HUDEP-2 (cell line): ENCODE results near the gene GSE1.

Experiments used
- DNase-seq, 76 experiments: peaks; one replicate each; lab custom pipeline; 2025; ENCODE audit not compliant: unreplicated experiment in 76 of 76; lab: John Stamatoyannopoulos, UW

Gene GSE1

DNA sequence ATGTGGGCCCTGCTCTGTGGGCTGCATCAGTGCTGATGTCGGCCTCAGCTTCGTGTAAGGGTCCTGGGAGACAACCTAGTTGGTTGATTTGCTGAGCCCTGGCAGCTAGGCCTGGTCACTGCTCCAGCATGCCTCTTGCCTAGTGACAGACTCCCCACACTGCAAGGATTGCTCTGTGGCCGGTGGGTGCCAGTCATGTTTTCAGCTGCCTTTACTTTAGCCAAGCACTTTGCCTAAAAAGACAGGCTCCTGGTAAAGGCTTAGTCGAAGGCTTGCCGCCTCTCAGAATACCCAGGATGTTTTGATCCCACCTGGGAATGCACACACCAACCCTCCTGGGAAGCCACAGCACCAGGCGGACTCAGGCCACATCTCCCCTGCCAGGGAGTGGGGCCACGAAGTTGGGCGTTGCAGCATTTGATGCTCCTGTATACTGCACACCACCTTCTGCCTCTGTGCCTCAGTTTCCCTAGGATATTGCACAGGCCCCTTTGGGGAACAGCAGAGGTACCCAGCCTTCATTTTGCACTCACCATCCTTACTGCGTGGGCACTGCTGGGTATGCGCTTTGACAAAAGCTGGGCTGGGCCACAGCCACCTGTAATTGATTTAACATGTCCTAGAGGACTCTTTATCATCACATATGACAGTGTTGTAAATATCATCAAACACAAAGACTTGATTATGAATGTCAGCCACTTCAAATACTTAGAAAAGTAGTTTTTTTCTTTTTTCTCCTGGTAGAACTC is 55.7 kb downstream of the GSE1 start:
- DNase-seq = no peak

DNA sequence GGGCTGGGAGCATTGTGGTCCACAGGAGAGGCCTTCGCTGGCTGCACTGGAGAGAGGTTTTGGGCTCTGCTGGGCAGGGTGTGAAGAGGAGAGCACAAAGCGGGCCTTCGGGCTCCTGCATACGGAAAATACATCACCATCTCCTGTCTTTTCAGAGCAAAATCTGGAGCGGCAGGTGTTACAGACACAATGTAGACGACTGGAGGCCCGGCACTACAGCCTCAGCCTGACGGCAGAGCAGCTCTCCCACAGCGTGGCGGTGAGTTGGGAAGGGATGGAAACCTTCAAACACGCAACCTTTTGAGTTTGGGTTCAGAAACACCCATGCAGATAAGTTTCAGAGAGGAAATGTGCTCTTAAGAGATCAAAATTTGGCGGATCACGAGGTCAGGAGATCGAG is 57.7 kb downstream of the GSE1 start:
- no peak for DNase-seq

DNA sequence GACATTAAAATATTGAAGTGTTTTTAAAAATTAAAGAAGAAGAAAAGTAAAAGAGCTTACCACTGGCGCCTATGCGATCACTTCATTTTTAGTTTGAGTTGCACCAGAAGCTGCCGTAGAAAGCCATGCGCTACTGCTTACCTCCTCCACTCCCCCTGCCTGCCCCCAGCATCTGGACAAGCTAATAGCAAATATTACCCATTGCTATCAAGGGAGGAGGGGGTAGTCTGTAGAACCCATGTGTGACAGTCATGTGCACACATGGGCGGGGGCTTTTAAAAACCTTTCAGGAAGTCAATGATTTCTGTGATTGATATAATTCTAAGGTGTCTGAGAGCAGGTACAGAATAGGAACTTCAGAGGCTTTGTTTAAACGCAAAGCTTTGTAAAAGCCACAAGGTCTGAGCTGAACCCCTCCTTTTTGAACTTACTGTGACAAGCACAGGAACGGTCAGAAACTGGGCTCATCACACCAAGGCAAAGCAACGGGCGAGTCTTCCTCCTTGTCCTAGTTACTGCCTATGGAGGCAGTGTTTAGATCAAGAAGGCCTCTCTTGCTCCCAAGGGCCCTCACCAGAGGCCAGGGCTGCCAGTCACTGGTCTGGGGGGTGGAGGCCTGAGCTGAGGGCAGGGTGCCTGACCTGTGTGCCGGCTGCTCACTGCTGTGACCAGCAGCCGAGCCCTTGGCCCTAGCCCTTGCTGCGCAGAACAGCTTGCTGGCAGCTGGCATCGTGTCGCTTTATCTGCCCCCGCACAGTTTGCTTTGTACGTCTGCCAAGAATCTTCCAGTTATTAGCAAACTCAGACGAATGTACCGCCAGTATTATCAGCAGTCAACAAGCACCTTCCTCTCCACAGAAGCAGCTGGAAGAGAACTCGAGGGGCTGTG is 60.7 kb downstream of the GSE1 start:
- peak in 75 of 76 experiments; percentile 51 to 95 (median 86) for DNase-seq

DNA sequence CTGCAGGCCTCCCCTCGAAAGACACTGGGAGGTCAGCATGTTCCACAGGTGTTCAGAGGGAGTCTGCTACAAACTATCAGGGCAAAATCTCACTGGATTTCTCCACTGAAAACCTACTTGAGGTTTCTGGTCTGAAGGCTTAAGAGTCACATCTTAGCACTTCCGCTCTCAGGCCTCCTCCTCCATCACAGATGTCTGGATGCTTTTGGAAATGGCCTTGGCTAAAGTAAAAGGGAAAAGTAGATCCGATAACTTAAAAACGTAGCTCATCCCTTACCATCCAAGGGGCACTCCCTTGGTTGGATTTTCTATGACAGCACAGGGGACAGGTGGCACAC is 61.3 kb downstream of the GSE1 start:
- peak in 2 of 76 experiments; percentile 45 to 55 for DNase-seq

DNA sequence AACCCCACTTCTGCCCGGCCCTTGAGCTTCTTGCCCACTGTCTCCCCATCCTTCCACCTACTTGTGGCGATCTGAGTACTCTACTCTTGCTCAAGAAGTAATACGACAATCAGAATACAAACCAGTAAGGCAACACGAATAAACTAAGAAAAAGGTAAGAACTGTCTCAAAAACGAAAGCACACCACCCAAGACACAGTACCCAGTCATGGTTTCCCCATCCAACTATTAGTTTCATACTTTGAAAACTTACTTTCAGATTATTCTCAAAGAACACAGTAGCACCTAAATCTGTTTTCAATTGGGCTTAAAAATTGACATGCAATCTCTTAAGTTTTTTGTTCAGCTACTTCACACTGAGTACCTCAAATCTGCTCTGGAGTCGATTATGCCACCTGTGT is 61.7 kb downstream of the GSE1 start:
- no peak for DNase-seq

DNA sequence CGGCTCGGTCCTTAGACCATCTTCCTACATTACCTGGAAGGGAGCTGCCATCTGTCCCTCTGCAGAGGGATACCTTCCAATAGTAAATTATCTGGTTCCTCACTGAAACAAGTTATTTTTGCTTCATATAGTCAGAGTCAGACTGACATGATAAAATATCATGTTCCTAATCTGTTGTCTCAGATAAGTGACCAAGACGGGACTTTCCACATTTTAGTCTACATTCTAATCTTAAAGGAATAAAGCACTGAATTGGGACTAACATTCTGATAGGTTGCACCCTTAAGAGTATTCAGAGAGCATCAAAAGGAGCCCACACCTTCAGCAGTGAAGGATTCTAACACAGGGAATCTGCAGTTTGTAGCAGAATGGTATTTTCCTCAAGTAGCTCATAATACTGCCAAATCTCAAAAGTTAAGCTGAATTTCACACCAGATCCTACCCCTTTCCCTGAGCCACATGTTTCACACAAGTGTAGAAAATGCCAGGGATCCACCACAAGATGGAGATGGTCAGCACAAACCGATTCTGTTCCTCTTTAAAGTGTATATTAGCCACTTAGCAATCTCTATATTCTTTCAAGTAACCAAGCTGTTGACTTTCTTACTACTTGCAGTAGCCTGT is 62.2 kb downstream of the GSE1 start:
- peak in 18 of 76 experiments; percentile 6 to 42 (median 18) for DNase-seq

DNA sequence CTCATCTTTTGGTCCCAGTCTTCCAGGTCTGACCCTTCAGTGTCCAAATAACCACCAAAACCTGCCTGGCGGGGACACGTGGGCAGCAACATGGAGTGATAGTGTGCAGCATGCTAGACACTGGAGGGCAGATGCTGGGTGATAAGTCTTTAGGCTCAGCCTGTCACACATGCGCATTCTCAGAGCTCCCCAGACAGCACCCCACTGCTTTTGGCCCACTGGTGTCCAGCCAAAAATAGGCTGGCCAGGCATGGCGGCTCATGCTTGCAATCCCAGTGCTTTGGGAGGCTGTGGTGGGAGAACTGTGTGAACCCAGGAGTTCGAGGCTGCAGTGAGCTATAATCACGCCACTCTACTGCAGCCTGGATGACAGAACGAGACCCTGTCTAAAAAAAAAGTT is 63.3 kb downstream of the GSE1 start:
- DNase-seq = peak in 56 of 76 experiments; percentile 4 to 68 (median 30)

DNA sequence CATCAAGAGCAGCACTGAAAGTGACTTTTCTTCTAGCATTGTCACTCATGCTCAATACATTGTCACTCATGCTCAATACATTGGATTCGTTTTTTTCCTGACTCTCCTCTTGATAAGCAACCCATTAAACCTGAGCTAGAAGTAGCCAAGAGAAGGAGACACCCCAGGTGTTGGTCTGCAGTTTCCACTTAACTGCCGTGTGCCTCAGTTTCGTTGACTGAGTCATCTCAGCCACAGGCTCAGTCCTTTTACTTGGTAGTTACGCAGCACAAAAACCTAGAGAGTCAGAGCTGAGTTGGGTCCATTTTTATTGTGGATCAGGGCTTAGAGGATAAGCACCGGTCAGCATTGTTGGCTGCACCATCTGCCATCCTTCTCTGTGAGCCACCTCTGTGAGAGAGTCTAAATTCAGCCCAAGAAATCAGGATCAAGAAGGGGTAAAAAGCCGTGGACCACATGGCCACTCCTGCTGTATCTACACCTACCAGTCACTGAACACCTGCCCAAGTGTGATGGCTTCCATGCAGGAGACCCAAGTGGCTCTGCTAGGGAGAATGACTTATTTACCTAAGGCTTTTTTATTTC is 64.4 kb downstream of the GSE1 start:
- DNase-seq = no peak

DNA sequence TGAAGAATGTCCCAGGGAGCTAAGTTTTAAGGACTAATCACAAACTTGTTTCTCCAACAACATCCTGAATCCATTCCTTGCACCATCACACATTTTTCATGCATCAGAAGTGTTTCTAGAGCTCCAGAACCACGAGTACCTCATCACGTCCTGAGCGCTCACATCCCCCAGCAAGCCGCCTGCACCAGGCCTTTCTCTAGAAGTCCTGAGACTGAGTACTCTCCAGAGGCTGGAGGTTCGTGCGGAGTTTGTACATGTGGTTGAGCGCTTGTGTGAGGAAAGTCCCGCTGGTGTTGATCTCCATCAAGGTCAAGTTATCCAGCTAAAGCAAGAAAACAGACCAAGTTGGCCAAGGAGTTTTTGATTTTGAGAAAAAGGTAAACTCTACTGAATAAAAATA is 64.9 kb downstream of the GSE1 start:
- DNase-seq = no peak

DNA sequence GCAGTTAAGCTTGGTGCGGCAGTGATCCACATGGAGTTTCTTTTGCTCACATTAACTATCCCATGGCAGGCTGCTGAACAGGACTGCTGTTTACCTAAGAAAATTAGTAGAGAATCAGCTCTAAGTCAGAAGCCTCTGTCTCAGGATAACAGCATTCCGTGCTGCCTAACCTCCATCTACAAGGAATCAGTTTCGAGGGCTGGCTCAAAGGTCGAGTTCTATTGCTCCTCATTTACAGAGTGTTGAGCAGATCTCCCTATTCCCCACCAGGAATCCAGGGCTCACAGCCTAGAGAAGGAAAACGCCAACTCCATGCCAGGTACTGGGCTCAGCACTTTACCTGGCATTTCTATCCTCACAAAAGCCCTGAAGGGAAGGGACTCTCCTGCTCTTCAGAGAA is 65.7 kb downstream of the GSE1 start:
- no peak for DNase-seq

DNA sequence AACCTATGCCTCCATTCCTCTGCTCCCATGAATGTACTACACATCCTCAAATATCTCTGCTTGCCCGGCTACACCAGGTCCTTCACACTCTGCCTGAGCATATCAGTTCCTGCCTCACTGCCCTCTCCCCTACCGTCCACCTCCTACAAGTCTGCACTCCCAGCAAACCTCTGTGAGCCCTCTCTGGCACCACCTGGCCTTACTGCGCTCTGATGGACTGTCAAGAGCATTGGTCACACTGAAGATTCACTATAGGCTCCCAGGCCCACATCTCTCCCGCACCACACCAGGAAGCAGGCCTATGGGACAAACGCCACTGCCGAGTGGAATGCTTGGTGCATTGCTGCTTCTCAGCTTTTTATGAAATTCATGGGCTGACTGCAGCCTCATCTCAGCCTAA is 66.7 kb downstream of the GSE1 start:
- DNase-seq = no peak

DNA sequence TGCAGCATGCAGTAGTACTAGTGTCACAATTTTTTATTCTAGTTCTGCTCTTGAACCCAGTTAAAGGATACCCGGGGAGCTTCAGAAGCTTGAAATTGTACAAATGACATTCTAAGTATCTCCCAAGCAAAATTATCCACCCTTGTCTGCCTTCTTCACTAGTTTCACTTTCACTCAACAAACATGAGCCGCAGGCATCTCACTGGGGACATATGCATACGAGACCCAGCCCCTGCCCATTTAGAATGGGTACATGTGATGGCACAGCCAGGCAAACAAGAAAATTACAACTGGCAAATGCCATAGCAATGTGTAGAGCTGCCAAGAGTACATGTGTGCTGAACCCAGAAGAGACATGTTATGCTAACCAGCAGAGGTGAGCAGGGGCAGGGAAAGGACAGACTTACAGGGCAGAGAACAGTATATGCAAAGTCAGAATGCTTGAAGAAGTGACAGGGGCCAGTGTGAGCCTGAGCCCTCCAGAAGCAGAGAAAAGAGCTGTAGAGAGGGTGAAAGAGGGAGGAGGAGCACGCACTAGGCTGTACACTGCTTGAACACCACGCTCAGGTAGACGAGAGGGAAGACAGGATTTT is 67.3 kb downstream of the GSE1 start:
- no peak for DNase-seq

DNA sequence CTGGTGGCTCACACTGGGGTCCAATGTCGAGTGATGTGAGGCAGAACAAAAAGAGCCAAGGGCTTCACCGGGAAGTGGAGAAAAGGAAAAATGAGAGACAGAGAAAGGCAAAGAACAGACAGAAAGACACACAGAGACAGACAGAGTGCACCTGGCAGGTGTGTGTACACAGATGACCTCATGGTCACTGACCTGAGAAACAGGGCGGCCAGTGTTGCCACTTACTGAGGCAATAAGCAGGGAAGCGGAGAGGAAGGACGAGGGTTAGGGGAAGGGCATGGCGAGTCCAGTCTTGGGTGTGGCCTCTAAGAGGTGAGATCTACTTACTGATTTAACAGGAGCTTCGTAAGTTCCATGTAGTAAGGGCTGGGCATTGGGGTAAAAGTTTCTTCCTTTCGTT is 68.1 kb downstream of the GSE1 start:
- DNase-seq = no peak

DNA sequence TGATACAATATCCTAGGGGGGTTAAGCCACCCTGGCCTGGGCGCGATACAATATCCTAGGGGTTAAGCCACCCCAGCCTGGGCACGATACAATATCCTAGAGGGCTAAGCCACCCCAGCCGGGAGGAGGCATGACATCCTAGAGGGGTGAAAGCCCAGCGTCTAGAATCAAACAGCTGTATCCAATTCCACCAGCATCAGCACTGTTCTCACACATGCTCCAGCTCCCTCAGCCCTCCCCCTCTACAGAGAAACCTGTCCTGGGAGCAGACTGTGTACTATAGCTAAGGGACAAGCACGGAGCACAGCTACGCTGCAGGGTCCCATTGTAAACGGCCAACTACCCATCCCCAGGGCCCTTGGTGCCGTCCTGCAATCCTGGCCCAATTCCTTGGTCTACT is 69.4 kb downstream of the GSE1 start:
- no peak for DNase-seq

DNA sequence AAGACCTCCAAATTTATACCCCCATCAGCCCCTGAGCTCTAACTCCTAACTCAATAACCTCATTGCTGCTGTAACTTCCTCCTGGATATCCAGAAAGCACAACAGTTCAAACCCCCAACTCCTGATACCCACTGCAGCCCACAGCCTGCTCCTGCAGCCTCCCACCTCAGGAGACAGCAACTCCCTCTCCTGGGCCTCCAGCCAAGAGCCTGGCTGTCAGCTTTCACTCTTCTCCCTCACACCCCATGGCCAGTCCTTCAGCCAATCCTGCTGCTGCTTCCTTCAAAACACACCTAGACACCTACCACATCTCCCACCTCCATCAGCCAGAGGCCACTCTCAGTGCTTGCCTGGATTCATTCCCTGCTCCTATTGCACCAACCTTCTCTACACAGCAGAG is 70.2 kb downstream of the GSE1 start:
- DNase-seq = peak in 48 of 76 experiments; percentile 14 to 58 (median 38)

DNA sequence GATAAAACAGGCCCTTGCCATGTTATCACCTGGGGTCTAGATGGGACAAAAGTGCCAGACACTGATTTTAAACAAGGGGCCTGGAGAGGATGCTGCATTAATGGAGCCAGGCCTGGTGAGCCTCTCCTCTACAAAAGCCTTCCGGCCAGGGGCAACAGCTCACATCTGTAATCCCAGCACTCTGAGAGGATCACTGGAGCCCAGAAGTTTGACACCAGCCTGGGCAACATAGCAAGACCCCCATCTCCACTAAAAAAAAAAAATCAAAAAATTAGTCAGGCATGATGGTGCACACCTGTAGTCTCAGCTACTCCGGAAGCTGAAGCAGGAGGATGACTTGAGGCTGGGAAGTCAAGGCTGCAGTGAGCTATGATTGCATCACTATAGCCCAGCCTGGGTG is 72.1 kb downstream of the GSE1 start:
- no peak for DNase-seq

DNA sequence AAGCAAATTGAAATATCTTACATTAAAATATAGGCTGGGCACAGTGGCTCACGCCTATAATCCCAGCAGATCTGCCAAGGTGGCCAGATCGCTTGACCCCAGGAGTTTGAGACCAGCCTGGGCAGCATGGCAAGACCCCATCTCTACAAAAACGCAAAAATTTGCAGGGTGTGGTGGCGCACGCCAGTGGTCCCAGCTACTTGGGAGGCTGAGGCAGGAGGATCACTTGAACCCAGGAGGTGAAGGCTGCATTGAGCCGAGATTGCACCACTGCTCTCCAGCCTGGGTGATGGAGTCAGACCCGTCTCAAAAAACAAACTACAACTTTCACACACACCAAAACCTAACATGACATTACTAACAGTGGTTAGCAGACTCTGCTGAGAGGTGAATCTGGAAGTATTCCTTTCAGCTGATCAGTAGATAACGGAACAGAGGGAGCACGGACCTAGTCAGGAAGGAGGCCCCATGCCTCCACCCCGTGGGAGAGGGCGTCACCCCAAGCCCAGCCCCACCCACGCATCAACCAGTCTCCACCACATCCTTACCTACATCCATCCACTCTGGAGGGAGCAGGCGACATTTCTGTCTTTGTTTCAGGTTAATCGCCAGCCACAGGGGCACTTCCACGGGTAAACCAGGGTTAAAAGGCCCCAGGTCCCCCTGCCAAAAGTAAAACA is 73.9 kb downstream of the GSE1 start:
- DNase-seq = peak in 15 of 76 experiments; percentile 7 to 30 (median 17)

DNA sequence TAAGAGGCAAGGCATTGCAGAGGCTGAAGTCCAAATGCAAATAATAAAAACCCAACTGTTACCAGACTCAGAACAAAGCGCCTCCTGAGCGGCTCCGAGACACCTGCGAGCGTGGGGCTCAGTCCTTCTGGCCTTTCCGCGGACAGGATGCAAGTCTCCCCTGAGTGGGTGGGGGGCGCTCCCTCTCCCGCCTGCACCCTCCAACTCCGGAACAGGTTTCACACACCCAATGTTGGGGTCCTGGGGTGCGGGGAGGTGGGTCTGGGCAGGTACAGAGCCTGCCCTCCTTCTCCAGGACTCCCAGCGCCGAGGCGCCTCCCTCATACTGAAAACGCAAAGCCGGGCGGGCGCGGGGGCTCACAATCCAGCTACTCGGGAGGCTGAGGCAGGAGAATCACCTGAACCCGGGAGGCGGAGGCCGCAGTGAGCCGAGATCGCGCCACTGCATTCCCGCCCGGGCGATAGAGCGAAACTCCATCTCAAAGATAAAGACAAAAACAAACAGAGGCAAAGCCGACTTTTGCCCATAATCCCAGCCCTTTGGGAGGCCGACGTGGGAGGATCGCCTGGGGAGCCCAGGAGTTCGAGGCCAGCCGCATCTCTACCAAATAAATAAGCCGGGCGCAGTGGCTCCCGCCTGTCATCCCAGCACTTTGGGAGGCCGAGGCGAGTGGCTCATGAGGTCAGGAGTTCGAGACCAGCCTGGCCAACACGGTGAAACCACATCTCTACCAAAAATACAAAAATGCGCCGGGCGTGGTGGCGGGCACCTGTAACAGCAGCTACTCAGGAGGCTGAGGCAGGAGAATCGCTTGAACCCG is 74.7 kb downstream of the GSE1 start:
- no peak for DNase-seq

DNA sequence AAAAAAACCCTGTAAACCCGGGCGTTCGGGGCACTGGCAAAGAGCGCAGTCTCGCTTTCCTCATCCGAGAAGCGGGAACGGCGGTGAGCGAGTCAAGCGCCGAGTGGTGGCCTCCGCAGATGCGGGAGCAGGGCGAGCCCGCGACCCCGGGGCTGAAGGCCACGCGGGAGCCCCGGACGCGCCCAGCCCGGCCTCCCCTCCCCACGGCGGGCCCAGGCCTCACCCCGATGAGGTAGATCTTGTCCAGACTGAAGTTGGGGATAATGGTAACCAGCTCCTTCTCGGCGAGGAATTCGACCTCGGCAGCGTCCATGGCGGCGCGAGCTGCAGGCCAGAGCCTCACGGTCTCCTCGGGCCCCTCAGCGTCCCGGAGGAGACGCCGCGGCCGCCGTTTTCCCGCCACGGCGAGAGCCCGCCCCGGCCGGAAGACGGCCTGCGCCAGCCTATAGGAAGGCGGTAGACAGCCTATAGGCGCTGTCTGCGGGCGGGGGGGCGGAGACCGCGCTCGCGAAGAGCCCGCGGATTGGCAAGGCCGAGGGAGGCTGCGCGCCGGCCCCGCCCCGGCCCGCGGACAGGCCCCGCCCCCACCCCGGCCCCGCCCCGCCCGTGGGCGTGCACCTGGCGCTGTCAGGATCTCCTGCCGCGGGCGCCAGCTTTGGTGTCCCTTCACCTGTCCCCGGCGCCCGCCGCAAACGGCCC is 75.6 kb downstream of the GSE1 start, which contains the start of gene GINS2:
TSS of gene GINS2 (minus strand) at position 369 of the 699 bp plus-strand sequence. CDS start at position 313, 56 bp downstream.
- DNase-seq = peak in 74 of 76 experiments; percentile 24 to 92 (median 82)
